NCI-H526 treated with DMSO at 0.1 percent for 48 hours (cell line): ENCODE measurements around the gene SLC13A3.

Experiments
- DNase-seq: peaks from one replicate; lab custom pipeline; 2025; lab: John Stamatoyannopoulos, UW

SLC13A3 gene

GRCh38 chr20:46523108-46523507 lies 128.2 kb downstream of the SLC13A3 start:
- no peak for DNase-seq

GRCh38 chr20:46520976-46521579 lies 130.2 kb downstream of the SLC13A3 start:
- peak; percentile 33 for DNase-seq

GRCh38 chr20:46520540-46520939 lies 130.7 kb downstream of the SLC13A3 start:
- DNase-seq = no peak

- no peak for DNase-seq
Measured at GRCh38 chr20:46519471-46520068, 131.7 kb downstream of the SLC13A3 start.

- DNase-seq = peak; percentile 54
Measured at GRCh38 chr20:46512943-46513844, 138.1 kb downstream of the SLC13A3 start, which contains the start of gene ZNF334. TSS of gene ZNF334 (minus strand) at chr20:46513559. CDS start at chr20:46512102, 1,457 bp downstream.

- DNase-seq = no peak
Measured at GRCh38 chr20:46509523-46509922, 141.7 kb downstream of the SLC13A3 start.
